Measurements from ENCODE around the gene FASTKD3.

FASTKD3 gene

GRCh38 chr5:7850395-7851239, 18.2 kb downstream of the FASTKD3 start, which contains the start of gene CFAP90:
TSS of gene CFAP90 (minus strand) at chr5:7851133. CDS start at chr5:7851021, 112 bp downstream.
- Histone ChIP-seq H3K9me3 (ENCODE audit: control insufficient read depth in 2 of 2, low read length in 2 of 2) (no peaks in the 10 kb centered on the region), H3K4me1 (ENCODE audit: control insufficient read depth in 2 of 2, insufficient read depth in 2 of 2, low read length in 2 of 2) (peaks cover 7 to 8% of the 10 kb centered on the region in 2 donors), H3K9ac (ENCODE audit: low read depth in 1 of 2, low read length in 2 of 2) (peak within 1 kb of the TSS in 1 of 2 donors; percentile 26), H3K4me3 (ENCODE audit: low read length in 2 of 2) (peak within 1 kb of the TSS; percentile 52 to 60), H3K27ac (ENCODE audit: low read depth in 2 of 2, low read length in 2 of 2) (no peak within 1 kb of the TSS), H3K27me3 (ENCODE audit: control insufficient read depth in 2 of 2, insufficient read depth in 2 of 2, low read length in 2 of 2) (peaks cover 20 to 28% of the 10 kb centered on the region in 2 donors), H3K36me3 (ENCODE audit: control insufficient read depth in 2 of 2, insufficient read depth in 2 of 2, low read length in 2 of 2) (no peaks in the 10 kb centered on the region)

DNA sequence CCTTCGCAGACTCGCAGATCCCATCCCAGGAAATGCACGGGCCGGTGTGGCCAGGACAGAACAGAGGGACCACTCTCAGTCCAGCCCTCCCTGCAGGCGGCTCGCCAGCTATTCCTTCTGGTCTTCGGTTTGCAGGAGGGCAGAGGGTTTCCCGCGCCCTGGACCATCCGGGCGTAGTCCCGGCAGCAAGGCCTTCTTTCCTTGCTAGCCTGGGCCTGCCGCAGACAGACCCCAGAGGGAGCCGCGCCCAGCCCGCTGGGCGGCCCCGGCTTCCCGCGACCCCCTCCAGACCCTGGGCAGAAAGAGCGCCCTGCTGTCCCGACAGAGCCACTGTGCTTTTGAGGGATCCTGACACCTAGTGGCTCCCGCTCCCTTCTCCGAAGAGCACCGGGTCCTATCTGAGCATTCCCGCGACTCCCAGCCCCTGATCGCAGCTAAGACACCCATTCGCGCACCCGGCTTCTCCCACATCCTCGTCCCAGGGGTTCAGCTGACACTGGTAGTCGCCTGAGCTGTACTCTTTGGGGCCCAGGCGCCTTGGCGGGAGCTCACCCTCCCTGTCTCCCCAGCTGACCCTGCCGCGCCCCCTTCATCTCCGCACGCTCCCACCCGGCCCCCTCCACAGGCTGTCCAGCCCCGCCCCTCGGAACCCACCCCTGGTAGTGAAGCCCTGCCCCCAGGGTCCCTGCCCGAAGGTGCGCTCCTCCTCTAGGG, 19.0 kb downstream of the FASTKD3 start:
- H3K27ac ChIP-seq (ENCODE audit: low read depth in 2 of 2, low read length in 2 of 2): no peak overlapping the region
- peak overlapping the region in 1 of 2 donors; percentile 26 for H3K9ac ChIP-seq (ENCODE audit: low read depth in 1 of 2, low read length in 2 of 2)
- peaks cover 7 to 8% of the 10 kb centered on the region in 2 donors for H3K4me1 ChIP-seq (ENCODE audit: control insufficient read depth in 2 of 2, insufficient read depth in 2 of 2, low read length in 2 of 2)
- H3K9me3 ChIP-seq (ENCODE audit: control insufficient read depth in 2 of 2, low read length in 2 of 2): no peaks in the 10 kb centered on the region
- H3K27me3 ChIP-seq (ENCODE audit: control insufficient read depth in 2 of 2, insufficient read depth in 2 of 2, low read length in 2 of 2): peaks cover 24 to 33% of the 10 kb centered on the region in 2 donors
- peak overlapping the region; percentile 52 to 60 for H3K4me3 ChIP-seq (ENCODE audit: low read length in 2 of 2)
- H3K36me3 ChIP-seq (ENCODE audit: control insufficient read depth in 2 of 2, insufficient read depth in 2 of 2, low read length in 2 of 2): no peaks in the 10 kb centered on the region

GRCh38 chr5:7848296-7848695, 20.5 kb downstream of the FASTKD3 start:
- Histone ChIP-seq H3K36me3 (ENCODE audit: control insufficient read depth in 2 of 2, insufficient read depth in 2 of 2, low read length in 2 of 2) (no peaks in the 10 kb centered on the region), H3K4me3 (ENCODE audit: low read length in 2 of 2) (no peak overlapping the region), H3K27me3 (ENCODE audit: control insufficient read depth in 2 of 2, insufficient read depth in 2 of 2, low read length in 2 of 2) (peaks cover 24 to 31% of the 10 kb centered on the region in 2 donors), H3K4me1 (ENCODE audit: control insufficient read depth in 2 of 2, insufficient read depth in 2 of 2, low read length in 2 of 2) (peaks cover 7 to 8% of the 10 kb centered on the region in 2 donors), H3K27ac (ENCODE audit: low read depth in 2 of 2, low read length in 2 of 2) (no peak overlapping the region), H3K9me3 (ENCODE audit: control insufficient read depth in 2 of 2, low read length in 2 of 2) (no peaks in the 10 kb centered on the region), H3K9ac (ENCODE audit: low read depth in 1 of 2, low read length in 2 of 2) (no peak overlapping the region)

DNA sequence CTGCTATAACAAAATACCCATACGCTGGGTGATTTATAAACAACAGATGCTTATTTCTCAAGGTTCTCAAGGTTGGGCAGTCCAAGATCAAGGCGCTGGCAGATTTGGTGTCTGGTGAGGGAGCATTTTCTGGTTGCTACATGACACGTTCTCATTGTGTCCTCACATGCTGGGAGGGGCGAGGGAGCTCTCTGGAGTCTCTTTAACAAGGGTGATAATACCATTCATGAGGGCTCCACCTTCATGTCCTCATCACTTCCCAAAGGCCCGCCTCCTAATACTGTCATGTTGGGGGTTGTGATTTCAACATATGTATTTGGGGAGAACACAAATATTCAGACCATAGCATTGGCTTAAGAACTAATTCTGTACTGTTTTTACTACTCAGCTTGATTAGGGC, 22.5 kb downstream of the FASTKD3 start:
- Histone ChIP-seq H3K27ac (ENCODE audit: low read depth in 2 of 2, low read length in 2 of 2) (no peak overlapping the region), H3K9me3 (ENCODE audit: control insufficient read depth in 2 of 2, low read length in 2 of 2) (no peaks in the 10 kb centered on the region), H3K36me3 (ENCODE audit: control insufficient read depth in 2 of 2, insufficient read depth in 2 of 2, low read length in 2 of 2) (no peaks in the 10 kb centered on the region), H3K4me3 (ENCODE audit: low read length in 2 of 2) (no peak overlapping the region), H3K27me3 (ENCODE audit: control insufficient read depth in 2 of 2, insufficient read depth in 2 of 2, low read length in 2 of 2) (peaks cover 24% of the 10 kb centered on the region in 2 donors), H3K4me1 (ENCODE audit: control insufficient read depth in 2 of 2, insufficient read depth in 2 of 2, low read length in 2 of 2) (peaks cover 4 to 8% of the 10 kb centered on the region in 2 donors), H3K9ac (ENCODE audit: low read depth in 1 of 2, low read length in 2 of 2) (no peak overlapping the region)

DNA sequence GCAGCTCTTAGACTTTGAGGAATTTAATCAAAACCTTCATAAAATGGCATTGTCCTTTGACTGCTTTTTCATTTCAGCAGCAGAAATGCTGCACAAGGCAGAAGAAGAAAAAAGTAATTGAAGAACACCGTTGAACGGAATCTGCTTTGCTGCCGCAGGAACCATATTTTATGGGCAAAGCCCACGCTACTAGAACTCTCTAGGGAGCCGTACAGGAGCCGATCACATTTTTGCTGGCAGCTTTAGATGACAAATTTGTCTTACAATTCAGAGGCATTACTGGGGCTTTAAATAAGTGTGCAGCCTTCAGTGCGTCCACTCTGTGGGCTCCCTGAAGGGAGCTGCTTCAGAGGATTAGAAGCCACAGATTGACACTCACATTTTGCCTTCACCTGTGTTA, 23.3 kb downstream of the FASTKD3 start:
- Histone ChIP-seq H3K27ac (ENCODE audit: low read depth in 2 of 2, low read length in 2 of 2) (no peak overlapping the region), H3K27me3 (ENCODE audit: control insufficient read depth in 2 of 2, insufficient read depth in 2 of 2, low read length in 2 of 2) (peaks cover 19 to 24% of the 10 kb centered on the region in 2 donors), H3K9me3 (ENCODE audit: control insufficient read depth in 2 of 2, low read length in 2 of 2) (no peaks in the 10 kb centered on the region), H3K4me3 (ENCODE audit: low read length in 2 of 2) (no peak overlapping the region), H3K36me3 (ENCODE audit: control insufficient read depth in 2 of 2, insufficient read depth in 2 of 2, low read length in 2 of 2) (no peaks in the 10 kb centered on the region), H3K9ac (ENCODE audit: low read depth in 1 of 2, low read length in 2 of 2) (no peak overlapping the region), H3K4me1 (ENCODE audit: control insufficient read depth in 2 of 2, insufficient read depth in 2 of 2, low read length in 2 of 2) (peaks cover 4 to 8% of the 10 kb centered on the region in 2 donors)

- H3K4me3 ChIP-seq (ENCODE audit: low read length in 2 of 2): no peak overlapping the region
- peaks cover 3 to 4% of the 10 kb centered on the region in 2 donors for H3K4me1 ChIP-seq (ENCODE audit: control insufficient read depth in 2 of 2, insufficient read depth in 2 of 2, low read length in 2 of 2)
- H3K36me3 ChIP-seq (ENCODE audit: control insufficient read depth in 2 of 2, insufficient read depth in 2 of 2, low read length in 2 of 2): no peaks in the 10 kb centered on the region
- H3K27ac ChIP-seq (ENCODE audit: low read depth in 2 of 2, low read length in 2 of 2): no peak overlapping the region
- H3K9me3 ChIP-seq (ENCODE audit: control insufficient read depth in 2 of 2, low read length in 2 of 2): no peaks in the 10 kb centered on the region
- H3K9ac ChIP-seq (ENCODE audit: low read depth in 1 of 2, low read length in 2 of 2): no peak overlapping the region
- H3K27me3 ChIP-seq (ENCODE audit: control insufficient read depth in 2 of 2, insufficient read depth in 2 of 2, low read length in 2 of 2): peaks cover 18 to 24% of the 10 kb centered on the region in 2 donors
Measured at GRCh38 chr5:7844901-7845300, 23.9 kb downstream of the FASTKD3 start.

- Histone ChIP-seq H3K27ac (ENCODE audit: low read depth in 2 of 2, low read length in 2 of 2) (no peak overlapping the region), H3K27me3 (ENCODE audit: control insufficient read depth in 2 of 2, insufficient read depth in 2 of 2, low read length in 2 of 2) (peaks cover 4 to 7% of the 10 kb centered on the region in 2 donors), H3K36me3 (ENCODE audit: control insufficient read depth in 2 of 2, insufficient read depth in 2 of 2, low read length in 2 of 2) (no peaks in the 10 kb centered on the region), H3K4me1 (ENCODE audit: control insufficient read depth in 2 of 2, insufficient read depth in 2 of 2, low read length in 2 of 2) (no peaks in the 10 kb centered on the region), H3K9me3 (ENCODE audit: control insufficient read depth in 2 of 2, low read length in 2 of 2) (no peaks in the 10 kb centered on the region), H3K4me3 (ENCODE audit: low read length in 2 of 2) (no peak overlapping the region), H3K9ac (ENCODE audit: low read depth in 1 of 2, low read length in 2 of 2) (no peak overlapping the region)
Measured at GRCh38 chr5:7842531-7842930, 26.3 kb downstream of the FASTKD3 start.

DNA sequence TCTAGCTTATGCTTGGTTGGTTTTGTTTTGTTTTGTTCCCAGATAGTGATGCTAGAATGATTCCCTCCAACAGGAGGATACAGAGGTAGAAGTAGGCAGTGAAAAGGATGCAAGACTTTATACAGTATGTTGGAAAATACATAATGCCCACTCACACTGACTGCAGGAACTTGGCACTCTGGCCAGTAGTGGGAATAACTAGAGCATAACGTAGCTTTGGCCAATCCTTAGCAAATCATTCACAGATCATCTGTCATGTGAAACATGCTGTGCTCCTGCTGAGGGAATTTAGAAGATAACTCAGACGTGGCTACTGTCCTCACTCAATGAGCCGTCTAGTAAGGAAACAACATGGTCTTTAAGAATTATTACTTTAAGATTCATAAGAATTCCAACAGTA, 31.4 kb downstream of the FASTKD3 start:
- H3K27me3 ChIP-seq (ENCODE audit: control insufficient read depth in 2 of 2, insufficient read depth in 2 of 2, low read length in 2 of 2): no peaks in the 10 kb centered on the region
- no peak overlapping the region for H3K27ac ChIP-seq (ENCODE audit: low read depth in 2 of 2, low read length in 2 of 2)
- H3K9me3 ChIP-seq (ENCODE audit: control insufficient read depth in 2 of 2, low read length in 2 of 2): no peaks in the 10 kb centered on the region
- H3K36me3 ChIP-seq (ENCODE audit: control insufficient read depth in 2 of 2, insufficient read depth in 2 of 2, low read length in 2 of 2): no peaks in the 10 kb centered on the region
- H3K9ac ChIP-seq (ENCODE audit: low read depth in 1 of 2, low read length in 2 of 2): no peak overlapping the region
- H3K4me3 ChIP-seq (ENCODE audit: low read length in 2 of 2): no peak overlapping the region
- no peaks in the 10 kb centered on the region for H3K4me1 ChIP-seq (ENCODE audit: control insufficient read depth in 2 of 2, insufficient read depth in 2 of 2, low read length in 2 of 2)

GRCh38 chr5:7834982-7835381, 33.8 kb downstream of the FASTKD3 start:
- Histone ChIP-seq H3K9ac (ENCODE audit: low read depth in 1 of 2, low read length in 2 of 2) (no peak overlapping the region), H3K27me3 (ENCODE audit: control insufficient read depth in 2 of 2, insufficient read depth in 2 of 2, low read length in 2 of 2) (no peaks in the 10 kb centered on the region), H3K27ac (ENCODE audit: low read depth in 2 of 2, low read length in 2 of 2) (no peak overlapping the region), H3K9me3 (ENCODE audit: control insufficient read depth in 2 of 2, low read length in 2 of 2) (no peaks in the 10 kb centered on the region), H3K4me3 (ENCODE audit: low read length in 2 of 2) (no peak overlapping the region), H3K4me1 (ENCODE audit: control insufficient read depth in 2 of 2, insufficient read depth in 2 of 2, low read length in 2 of 2) (no peaks in the 10 kb centered on the region), H3K36me3 (ENCODE audit: control insufficient read depth in 2 of 2, insufficient read depth in 2 of 2, low read length in 2 of 2) (no peaks in the 10 kb centered on the region)

GRCh38 chr5:7828269-7828668, 40.6 kb downstream of the FASTKD3 start:
- Histone ChIP-seq H3K36me3 (ENCODE audit: control insufficient read depth in 2 of 2, insufficient read depth in 2 of 2, low read length in 2 of 2) (no peaks in the 10 kb centered on the region), H3K9me3 (ENCODE audit: control insufficient read depth in 2 of 2, low read length in 2 of 2) (no peaks in the 10 kb centered on the region), H3K9ac (ENCODE audit: low read depth in 1 of 2, low read length in 2 of 2) (no peak overlapping the region), H3K4me1 (ENCODE audit: control insufficient read depth in 2 of 2, insufficient read depth in 2 of 2, low read length in 2 of 2) (no peaks in the 10 kb centered on the region), H3K27me3 (ENCODE audit: control insufficient read depth in 2 of 2, insufficient read depth in 2 of 2, low read length in 2 of 2) (no peaks in the 10 kb centered on the region), H3K4me3 (ENCODE audit: low read length in 2 of 2) (no peak overlapping the region), H3K27ac (ENCODE audit: low read depth in 2 of 2, low read length in 2 of 2) (no peak overlapping the region)
